Right forelimb (tissue), 1 donor: ENCODE data around the gene SFXN5.

Source experiments
- DNase-seq: peaks from one replicate; pipeline ENCODE4 v3.0.0-alpha.2; 2018

SFXN5 gene

GRCh38 chr2:72972352-72973136 is 99.0 kb downstream of the SFXN5 start:
- no peak for DNase-seq

- DNase-seq = no peak
Measured at GRCh38 chr2:72971036-72971435, 100.5 kb downstream of the SFXN5 start.

GRCh38 chr2:72969706-72970105 is 101.8 kb downstream of the SFXN5 start:
- no peak for DNase-seq

GRCh38 chr2:72968286-72968685 is 103.2 kb downstream of the SFXN5 start:
- no peak for DNase-seq

GRCh38 chr2:72965770-72966450 is 105.6 kb downstream of the SFXN5 start:
- no peak for DNase-seq

- DNase-seq = no peak
Measured at GRCh38 chr2:72965016-72965415, 106.5 kb downstream of the SFXN5 start.

GRCh38 chr2:72964146-72964525 is 107.4 kb downstream of the SFXN5 start:
- DNase-seq = no peak

GRCh38 chr2:72963423-72964145 is 107.9 kb downstream of the SFXN5 start:
- DNase-seq = no peak

GRCh38 chr2:72962911-72963310 is 108.6 kb downstream of the SFXN5 start:
- DNase-seq = no peak

- DNase-seq = no peak
Measured at GRCh38 chr2:72961853-72962468, 109.6 kb downstream of the SFXN5 start.

GRCh38 chr2:72961036-72961720 is 110.3 kb downstream of the SFXN5 start:
- DNase-seq = no peak

GRCh38 chr2:72959995-72960981 is 111.2 kb downstream of the SFXN5 start:
- DNase-seq = no peak

GRCh38 chr2:72959554-72959953 is 112.0 kb downstream of the SFXN5 start:
- no peak for DNase-seq

GRCh38 chr2:72958542-72959385 is 112.7 kb downstream of the SFXN5 start:
- no peak for DNase-seq

- no peak for DNase-seq
Measured at GRCh38 chr2:72956936-72957335, 114.6 kb downstream of the SFXN5 start.

- DNase-seq = no peak
Measured at GRCh38 chr2:72956050-72956395, 115.5 kb downstream of the SFXN5 start.

GRCh38 chr2:72955228-72956049 is 116.1 kb downstream of the SFXN5 start:
- no peak for DNase-seq

GRCh38 chr2:72954376-72955227 is 116.9 kb downstream of the SFXN5 start:
- DNase-seq = no peak

GRCh38 chr2:72953976-72954375 is 117.5 kb downstream of the SFXN5 start:
- no peak for DNase-seq
